ENCODE measurements around the gene ALDH1B1.

Gene ALDH1B1

DNA sequence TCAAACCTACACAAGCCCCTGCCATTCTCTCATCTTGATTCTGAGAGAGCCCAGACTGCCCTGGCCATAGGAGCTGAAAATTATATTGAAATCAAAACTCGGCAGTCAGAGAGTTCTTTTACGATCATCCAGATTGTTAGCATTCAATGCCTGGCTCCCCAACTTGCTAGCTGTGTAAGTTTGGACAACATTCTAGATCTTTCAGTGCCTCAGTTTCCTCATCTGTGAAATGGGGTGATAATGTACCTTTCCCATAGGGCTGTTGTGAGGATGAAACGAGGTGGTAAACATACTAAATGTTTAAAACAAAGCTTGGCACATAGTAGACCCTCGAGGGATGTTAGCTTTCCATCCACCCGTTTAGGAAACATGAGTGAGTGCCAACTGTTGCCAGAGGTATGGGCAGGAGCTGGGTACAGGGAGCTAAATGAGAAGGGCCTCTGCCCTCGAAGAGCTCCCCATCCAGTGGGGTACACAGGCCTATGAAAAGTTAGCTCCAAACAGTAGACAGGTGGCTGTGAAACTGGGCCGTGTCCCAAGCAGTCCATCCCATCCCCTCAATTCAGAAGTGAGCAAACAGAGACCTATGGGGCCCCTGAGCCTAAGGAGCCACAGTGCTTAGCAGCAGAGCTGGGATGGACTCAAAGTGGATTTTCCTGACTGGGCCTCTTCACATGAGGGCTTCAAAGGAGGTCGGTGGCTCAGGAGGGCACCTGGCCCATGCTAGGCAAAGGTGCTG lies 49.0 kb downstream of the ALDH1B1 start:
- no peak for DNase-seq (ENCODE audit: low read depth)

DNA sequence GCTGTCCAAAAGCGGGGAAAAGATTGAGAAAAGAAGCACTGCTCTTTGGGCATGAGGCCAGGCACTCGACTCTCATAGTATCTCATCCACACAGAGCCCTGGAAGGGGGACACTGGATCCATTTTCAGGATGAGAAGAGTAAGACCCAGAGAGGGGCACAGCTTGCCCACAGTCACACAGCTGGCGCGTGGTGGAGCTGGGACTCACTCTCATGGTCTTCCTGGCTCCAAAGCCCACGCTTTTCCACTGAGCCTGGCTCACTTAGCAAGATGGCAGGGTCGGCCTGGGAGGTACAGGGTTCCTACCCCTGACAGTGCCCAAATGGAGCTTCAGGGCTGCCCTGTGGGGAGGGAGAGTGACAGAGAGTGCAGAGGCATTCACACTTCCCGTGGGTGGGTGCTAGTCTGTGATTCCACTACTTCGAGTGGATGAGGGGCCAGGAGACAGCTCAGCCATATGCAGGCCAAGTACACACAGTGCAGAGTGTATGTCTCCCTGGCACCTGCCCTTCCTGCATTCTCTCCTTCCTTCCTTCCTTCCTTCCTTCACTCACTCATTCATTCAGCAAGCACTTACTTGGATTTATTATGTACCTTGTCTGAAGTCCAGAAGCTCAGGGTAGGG lies 50.1 kb downstream of the ALDH1B1 start:
- no peak for DNase-seq (ENCODE audit: low read depth)

DNA sequence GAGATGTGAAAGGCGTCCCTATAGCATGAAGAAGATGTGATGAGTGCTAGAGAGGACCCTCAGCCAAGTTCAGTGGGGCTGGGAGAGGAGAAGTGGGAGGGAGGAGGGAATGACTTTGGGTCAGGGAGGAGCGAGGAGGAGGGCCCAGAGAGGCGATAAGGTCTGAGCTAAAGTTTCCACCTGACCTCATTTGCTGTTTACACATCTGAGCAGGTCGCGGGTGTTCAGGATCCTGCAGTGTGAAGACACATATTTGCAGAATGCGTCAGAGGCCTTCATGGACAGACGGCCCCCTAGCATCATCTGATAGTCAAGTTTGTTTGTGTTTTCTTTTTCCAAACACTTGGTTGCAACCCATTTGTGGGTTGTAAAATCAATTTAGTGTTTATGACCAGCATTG lies 50.7 kb downstream of the ALDH1B1 start:
- no peak for DNase-seq (ENCODE audit: low read depth)

DNA sequence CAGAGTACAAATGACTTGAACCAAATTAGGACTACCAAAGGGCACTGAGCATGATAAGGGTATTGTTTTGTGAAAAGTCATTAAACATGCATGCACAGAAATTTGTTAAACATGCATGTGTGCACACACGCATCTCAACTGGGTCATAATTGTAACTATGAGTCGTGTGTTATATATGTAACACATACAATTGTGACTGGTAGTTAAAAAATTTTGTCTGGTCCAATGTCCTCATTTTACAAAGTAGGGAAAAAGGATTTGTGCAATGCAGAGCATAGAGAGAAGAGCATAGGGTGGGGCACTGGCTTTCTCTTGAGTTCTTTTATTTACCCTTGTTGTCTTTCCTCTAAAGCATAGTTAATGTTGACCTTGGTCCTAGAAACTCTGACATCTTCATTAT lies 51.1 kb downstream of the ALDH1B1 start:
- DNase-seq (ENCODE audit: low read depth), result no peak

DNA sequence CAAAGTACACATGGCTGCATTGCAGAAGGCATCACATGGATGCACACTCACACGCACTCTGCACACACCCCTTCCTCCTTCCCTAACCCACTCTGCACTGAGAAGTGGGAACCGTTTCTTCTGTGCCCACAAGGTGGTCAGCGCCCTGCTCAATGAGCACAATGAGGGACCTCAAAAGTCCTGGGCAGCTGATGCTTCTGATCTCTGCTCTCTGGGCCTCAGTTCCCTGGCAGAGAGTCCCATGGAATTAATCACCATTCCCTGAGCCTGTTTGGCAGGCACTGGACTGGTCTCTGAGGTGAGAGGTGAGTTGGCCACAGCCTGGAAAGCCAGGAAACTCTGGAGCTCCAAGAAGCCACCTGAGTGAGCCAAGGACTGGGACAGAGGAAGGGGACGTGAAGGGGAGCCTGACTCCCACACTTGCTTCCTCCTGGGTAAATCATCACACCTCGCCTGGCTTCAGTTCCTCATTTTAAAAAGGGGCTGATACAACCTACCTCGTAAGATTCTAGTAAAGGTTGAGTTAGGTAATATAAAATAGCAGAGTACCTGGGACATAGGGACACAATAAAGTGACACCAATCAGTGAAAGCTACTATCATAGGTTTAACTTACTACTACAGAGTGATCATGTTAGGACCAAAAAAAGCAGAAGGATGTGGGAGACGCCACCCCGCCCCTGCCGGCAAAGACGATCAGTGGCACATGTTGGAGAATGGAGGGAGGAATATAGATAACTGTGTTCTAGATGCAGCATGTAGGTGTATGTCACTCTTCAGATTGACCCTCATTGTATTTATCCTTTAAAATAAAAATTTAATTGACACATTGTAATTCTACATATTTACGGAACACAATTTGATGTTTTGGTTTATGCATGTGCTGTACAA lies 52.9 kb downstream of the ALDH1B1 start:
- DNase-seq (ENCODE audit: low read depth), result no peak

DNA sequence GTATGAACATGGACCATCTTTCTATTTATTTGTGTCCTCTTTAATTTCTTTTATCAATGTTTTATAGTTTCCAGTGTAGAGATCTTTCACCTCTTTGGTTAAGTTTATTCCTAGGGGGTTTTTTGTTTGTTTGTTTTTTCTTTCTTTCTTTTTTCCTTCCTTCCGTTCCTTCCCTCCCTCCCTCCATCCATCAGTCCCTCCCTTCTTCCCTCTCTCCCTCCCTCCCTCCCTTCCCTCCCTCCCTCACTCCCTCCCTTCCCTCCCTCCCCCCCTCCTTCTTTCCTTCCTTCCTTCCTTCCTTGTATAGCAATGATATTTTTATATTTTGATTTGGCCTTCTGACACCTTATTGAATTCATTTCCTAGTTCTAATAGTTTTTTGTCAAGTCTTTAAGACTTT lies 55.2 kb downstream of the ALDH1B1 start:
- no peak for DNase-seq (ENCODE audit: low read depth)

Measured in GM04503 (cell line).